Activated T-helper 1 cell treated with anti-CD3 and anti-CD28 coated beads, Interleukin-12 subunit alpha, Interleukin-12 subunit beta, Interleukin-2, Interleukin-4 antibody, amounts not matched to agents 30 ng/mL and 10 ng/mL and 1 ng/mL, durations not matched to agents 14 hours and 24 hours and 36 hours (primary cell): ENCODE data around the gene KISS1R. TPM values are rescaled to one million over a fixed set of nuclear protein-coding genes. Genes with fewer than 3 reads are reported as not detected.
"Not testable (repeated sequence)": the region's sequence is repeated elsewhere in the genome, so short reads cannot be mapped to it uniquely, and the experiment has no call there.

Source experiments
- DNase-seq: peaks from one replicate; pipeline ENCODE4 v3.0.0; 2021; ENCODE audit warnings: low spot score
- H3K27ac Mint-ChIP-seq: one replicate; pipeline ENCODE4 v1.8.0; 2021; ENCODE audit warnings: mild to moderate bottlenecking, mixed read lengths
- H3K27me3 Mint-ChIP-seq: one replicate; pipeline ENCODE4 v1.8.0; 2022; ENCODE audit warnings: mild to moderate bottlenecking, moderate library complexity, mixed read lengths; ENCODE audit not compliant: insufficient read depth
- H3K36me3 Mint-ChIP-seq: one replicate; pipeline ENCODE4 v1.8.0; 2021; ENCODE audit warnings: low read depth, mixed read lengths
- H3K4me1 Mint-ChIP-seq: one replicate; pipeline ENCODE4 v1.8.0; 2021; ENCODE audit warnings: low read depth, mixed read lengths
- H3K4me3 Mint-ChIP-seq: one replicate; pipeline ENCODE4 v1.8.0; 2021; ENCODE audit warnings: mild to moderate bottlenecking, moderate library complexity, mixed read lengths
- H3K9me3 Mint-ChIP-seq: one replicate; pipeline ENCODE4 v1.8.0; 2021; ENCODE audit warnings: mixed read lengths
- intact Hi-C: fragments of 100-400 bp; cut with micrococcal nuclease; formaldehyde crosslinking; loops from one replicate; pipeline ENCODE4 v1.15.1; 2024
- total RNA-seq: library from RNA; stranded (reverse); gene quantifications from 2 replicates; pipeline ENCODE4 v1.2.3, GENCODE V29; 2022

The KISS1R gene
- total RNA-seq, 1 donor from 2014 or later: 8.9 TPM

DNA sequence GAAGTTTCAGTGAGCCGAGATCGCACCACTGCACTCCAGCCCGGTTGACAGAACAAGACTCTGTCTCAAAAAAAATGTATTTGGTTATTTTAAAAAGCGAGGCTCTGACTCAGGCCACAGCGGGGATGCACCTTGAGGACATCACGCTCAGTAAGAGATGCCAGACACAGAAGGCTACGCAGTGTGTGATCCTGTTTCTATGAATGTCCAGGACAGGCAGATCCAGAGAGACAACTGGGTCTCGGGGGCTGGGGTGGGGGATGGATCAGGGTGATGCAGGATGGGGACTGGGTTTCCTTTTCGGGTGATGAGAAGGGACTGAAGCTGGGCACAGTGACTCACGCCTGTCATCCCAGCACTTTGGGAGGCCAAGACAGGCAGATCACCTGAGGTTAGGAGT, 29.5 kb upstream of the KISS1R start:
- H3K27ac Mint-ChIP-seq: no peak overlapping the region
- no peak for DNase-seq
- H3K9me3 Mint-ChIP-seq: no peaks in the 10 kb centered on the region
- intact Hi-C loops: no loop called here
- H3K4me3 Mint-ChIP-seq: no peak overlapping the region
- H3K4me1 Mint-ChIP-seq: no peaks in the 10 kb centered on the region
- no peaks in the 10 kb centered on the region for H3K27me3 Mint-ChIP-seq
- peaks cover 6% of the 10 kb centered on the region for H3K36me3 Mint-ChIP-seq

- H3K27me3 Mint-ChIP-seq: no peaks in the 10 kb centered on the region
- intact Hi-C loops: no loop called here
- peaks cover 8% of the 10 kb centered on the region for H3K4me1 Mint-ChIP-seq
- H3K4me3 Mint-ChIP-seq: no peak overlapping the region
- H3K27ac Mint-ChIP-seq: no peak overlapping the region
- H3K36me3 Mint-ChIP-seq: peaks cover 6% of the 10 kb centered on the region
- H3K9me3 Mint-ChIP-seq: no peaks in the 10 kb centered on the region
- DNase-seq: no peak
Observed at GRCh38 chr19:888581-889385, 28.4 kb upstream of the KISS1R start.

GRCh38 chr19:889662-890295, 27.4 kb upstream of the KISS1R start:
- H3K4me3 Mint-ChIP-seq: no peak overlapping the region
- intact Hi-C loops: no loop called here
- H3K36me3 Mint-ChIP-seq: peaks cover 6% of the 10 kb centered on the region
- H3K27ac Mint-ChIP-seq: no peak overlapping the region
- no peak for DNase-seq
- peaks cover 8% of the 10 kb centered on the region for H3K4me1 Mint-ChIP-seq
- H3K27me3 Mint-ChIP-seq: no peaks in the 10 kb centered on the region
- no peaks in the 10 kb centered on the region for H3K9me3 Mint-ChIP-seq

- Mint-ChIP-seq H3K36me3 (peaks cover 6% of the 10 kb centered on the region), H3K27me3 (no peaks in the 10 kb centered on the region), H3K4me3 (peak overlapping the region; percentile 81), H3K9me3 (no peaks in the 10 kb centered on the region), H3K4me1 (peaks cover 8% of the 10 kb centered on the region), H3K27ac (no peak overlapping the region)
- no peak for DNase-seq
- intact Hi-C loops: no loop called here
Observed at GRCh38 chr19:890831-891230, 26.3 kb upstream of the KISS1R start.

DNA sequence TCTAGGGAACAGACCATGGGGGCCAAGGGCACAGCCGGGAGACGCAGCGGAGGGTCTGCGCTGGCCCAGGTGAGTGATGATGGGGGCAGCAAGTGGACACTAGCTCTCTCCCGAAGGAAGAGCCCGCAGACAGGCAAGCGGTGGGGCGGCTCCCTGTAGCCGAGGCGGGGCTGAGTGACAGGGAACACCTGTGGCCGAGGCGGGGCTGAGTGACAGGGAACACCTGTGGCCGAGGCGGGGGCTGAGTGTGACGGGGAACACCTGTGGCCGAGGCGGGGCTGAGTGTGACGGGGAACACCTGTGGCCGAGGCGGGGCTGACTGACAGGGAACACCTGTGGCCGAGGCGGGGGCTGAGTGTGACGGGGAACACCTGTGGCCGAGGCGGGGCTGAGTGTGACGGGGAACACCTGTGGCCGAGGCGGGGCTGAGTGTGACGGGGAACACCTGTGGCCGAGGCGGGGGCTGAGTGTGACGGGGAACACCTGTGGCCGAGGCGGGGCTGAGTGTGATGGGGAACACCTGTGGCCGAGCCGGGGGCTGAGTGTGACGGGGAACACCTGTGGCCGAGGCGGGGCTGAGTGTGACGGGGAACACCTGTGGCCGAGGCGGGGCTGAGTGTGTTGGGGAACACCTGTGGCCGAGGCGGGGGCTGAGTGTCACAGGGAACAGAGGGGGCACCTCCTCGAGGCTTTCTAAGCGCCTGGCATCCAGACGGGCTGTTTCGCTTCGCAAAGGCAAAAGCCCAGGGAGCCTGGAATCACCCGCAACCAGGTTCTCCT, 25.5 kb upstream of the KISS1R start:
- Mint-ChIP-seq H3K36me3 (peaks cover 12% of the 10 kb centered on the region), H3K4me3 (peak overlapping the region; percentile 87)
- H3K27me3 Mint-ChIP-seq, H3K9me3 Mint-ChIP-seq, DNase-seq, intact Hi-C loops, H3K27ac Mint-ChIP-seq, H3K4me1 Mint-ChIP-seq: not testable (repeated sequence)

DNA sequence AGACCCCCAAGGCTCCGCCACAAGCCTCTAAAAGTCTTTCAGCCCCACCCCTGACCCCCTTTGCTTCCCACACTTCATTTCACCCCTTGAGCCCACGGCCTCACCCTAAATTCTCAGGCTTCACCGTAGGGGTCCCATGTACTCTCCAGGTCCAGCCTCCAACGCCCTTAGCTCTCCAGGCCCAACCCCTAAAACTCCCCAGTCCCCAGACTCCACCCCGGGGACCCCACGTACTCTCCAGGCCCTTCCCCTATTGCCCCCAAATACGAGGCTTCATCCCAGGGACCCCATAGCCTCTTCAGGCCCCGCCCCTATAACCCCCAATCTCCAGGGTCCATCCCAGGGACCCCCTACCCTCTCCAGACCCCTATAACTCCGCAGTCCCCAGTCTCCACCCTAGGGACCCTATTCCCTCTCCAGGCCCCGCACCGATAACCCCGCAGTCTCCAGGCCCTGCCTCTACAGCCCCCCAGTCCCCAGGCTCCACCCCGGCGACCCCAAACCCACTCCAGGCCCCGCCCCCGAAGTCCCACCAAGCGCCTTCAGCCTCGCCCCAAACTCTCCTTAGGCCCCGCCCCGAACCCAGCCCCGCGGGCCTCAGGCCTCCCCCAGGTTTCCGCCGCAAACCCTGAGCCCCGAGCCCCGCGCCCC, 24.8 kb upstream of the KISS1R start:
- intact Hi-C loops: no loop called here
- H3K27ac Mint-ChIP-seq: peak overlapping the region; percentile 82
- H3K4me3 Mint-ChIP-seq: peak overlapping the region; percentile 87
- DNase-seq: no peak
- H3K36me3 Mint-ChIP-seq: peaks cover 12% of the 10 kb centered on the region
- no peaks in the 10 kb centered on the region for H3K27me3 Mint-ChIP-seq
- H3K4me1 Mint-ChIP-seq: peaks cover 8% of the 10 kb centered on the region
- no peaks in the 10 kb centered on the region for H3K9me3 Mint-ChIP-seq

- Mint-ChIP-seq H3K4me1 (peaks cover 8% of the 10 kb centered on the region), H3K27me3 (no peaks in the 10 kb centered on the region), H3K27ac (peak within 1 kb of the TSS; percentile 99), H3K9me3 (no peaks in the 10 kb centered on the region), H3K36me3 (peaks cover 12% of the 10 kb centered on the region), H3K4me3 (peak within 1 kb of the TSS; percentile 94)
- peak; percentile 88 for DNase-seq
- intact Hi-C loops: loop anchor here (1.0 kb wide), 5 partner anchors 16 to 128 kb away; partner anchors contain the start of genes RNU6-2 and TMEM259
Observed at GRCh38 chr19:892894-893689, 24.0 kb upstream of the KISS1R start, which contains the start of the genes MED16 and RNU6-9. MED16 (minus strand) TSS chr19:893187; CDS start chr19:891131, 2,056 bp downstream. RNU6-9 (plus strand) TSS chr19:893484.

DNA sequence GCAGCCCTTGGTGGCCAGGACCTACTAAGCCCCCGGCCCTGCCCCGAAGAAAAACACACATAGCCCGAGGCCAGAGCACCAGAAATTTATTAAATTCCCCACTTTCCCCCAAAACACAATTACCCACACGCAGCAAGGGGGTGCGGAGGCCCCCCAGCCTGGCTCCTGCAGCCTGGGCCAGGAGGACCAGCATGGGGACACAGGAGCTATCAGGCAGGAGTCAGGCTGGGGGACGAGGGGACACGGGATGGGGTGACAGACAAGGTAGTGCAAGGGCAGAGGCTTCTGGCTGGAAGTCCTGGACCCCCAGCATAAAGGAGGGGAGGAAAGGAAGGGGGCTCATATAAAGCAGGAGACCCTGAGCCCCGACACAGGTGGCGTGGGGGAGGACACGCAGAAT, 20.7 kb upstream of the KISS1R start:
- intact Hi-C loops: no loop called here
- Mint-ChIP-seq H3K4me1 (peaks cover 8% of the 10 kb centered on the region), H3K27ac (no peak overlapping the region), H3K36me3 (peaks cover 7% of the 10 kb centered on the region), H3K4me3 (no peak overlapping the region), H3K27me3 (no peaks in the 10 kb centered on the region), H3K9me3 (no peaks in the 10 kb centered on the region)
- DNase-seq: no peak

GRCh38 chr19:896999-897398, 20.1 kb upstream of the KISS1R start:
- H3K9me3 Mint-ChIP-seq: no peaks in the 10 kb centered on the region
- no peak for DNase-seq
- peaks cover 8% of the 10 kb centered on the region for H3K4me1 Mint-ChIP-seq
- H3K27ac Mint-ChIP-seq: no peak overlapping the region
- H3K36me3 Mint-ChIP-seq: peaks cover 7% of the 10 kb centered on the region
- no peak overlapping the region for H3K4me3 Mint-ChIP-seq
- intact Hi-C loops: no loop called here
- H3K27me3 Mint-ChIP-seq: no peaks in the 10 kb centered on the region

- Mint-ChIP-seq H3K36me3 (peaks cover 7% of the 10 kb centered on the region), H3K27ac (no peak overlapping the region), H3K4me1 (peaks cover 8% of the 10 kb centered on the region), H3K4me3 (no peak overlapping the region), H3K9me3 (no peaks in the 10 kb centered on the region), H3K27me3 (no peaks in the 10 kb centered on the region)
- intact Hi-C loops: no loop called here
- DNase-seq: no peak
Observed at GRCh38 chr19:897442-898039, 19.6 kb upstream of the KISS1R start.

GRCh38 chr19:898663-899062, 18.5 kb upstream of the KISS1R start:
- Mint-ChIP-seq H3K4me3 (no peak overlapping the region), H3K27me3 (no peaks in the 10 kb centered on the region), H3K4me1 (peaks cover under 1% of the 10 kb centered on the region), H3K27ac (no peak overlapping the region), H3K36me3 (peaks cover 7% of the 10 kb centered on the region), H3K9me3 (no peaks in the 10 kb centered on the region)
- DNase-seq: no peak
- intact Hi-C loops: no loop called here
